Sigmoid colon (tissue), 7 donors: ENCODE results near the gene TTC32. TPM values are rescaled to one million over a fixed set of nuclear protein-coding genes. Genes with fewer than 3 reads are reported as not detected.
A peak's percentile ranks its signal among the peaks of the same experiment; 100 is the strongest.

Experiments
- DNase-seq: peaks from one replicate; pipeline ENCODE4 v3.0.0-alpha.2; 2019
- H3K27ac ChIP-seq, 4 donors: fragments of 200-600 bp; sonication (generic); one replicate each; pipeline ENCODE4 v1.5.1; 2016 to 2019; ENCODE audit warnings: mild to moderate bottlenecking in 1 of 4
- H3K27me3 ChIP-seq, 3 donors: fragments of 200-600 bp; sonication (generic); one replicate each; pipeline ENCODE4 v1.5.1; 2019; ENCODE audit warnings: mild to moderate bottlenecking in 1 of 3
- H3K36me3 ChIP-seq, 4 donors: fragments of 200-600 bp; sonication (generic); one replicate each; pipeline ENCODE4 v1.5.1; 2016 to 2019
- H3K4me1 ChIP-seq, 4 donors: fragments of 200-600 bp; sonication (generic); one replicate each; pipeline ENCODE4 v1.5.1; 2017 to 2019
- H3K4me3 ChIP-seq, 4 donors: fragments of 200-600 bp; sonication (generic); one replicate each; pipeline ENCODE4 v1.5.1; 2017 to 2019; ENCODE audit warnings: mild to moderate bottlenecking in 2 of 4, moderate library complexity in 1 of 4
- H3K9me3 ChIP-seq, 4 donors: fragments of 200-600 bp in 3 of 4; sonication (generic) in 3 of 4; one replicate each; pipeline versions ENCODE4 v1.5.1 to v1.6.1; 2013 to 2019
- EP300 ChIP-seq, 4 donors: sonication (generic); formaldehyde crosslinking; IDR thresholded peaks; one replicate each; pipeline ENCODE4 v1.6.1; 2017; ENCODE audit warnings: antibody characterized with exemption in 4 of 4
- POLR2A ChIP-seq, 2 donors: fragments of 450-650 bp; IDR thresholded peaks; one replicate each; pipeline ENCODE4 v1.6.1; 2016; ENCODE audit warnings: antibody characterized with exemption in 2 of 2, mild to moderate bottlenecking in 2 of 2, moderate library complexity in 2 of 2
- POLR2AphosphoS5 ChIP-seq, 4 donors: sonication (generic); formaldehyde crosslinking; IDR thresholded peaks; one replicate each; pipeline ENCODE4 v1.6.1; 2017; ENCODE audit warnings: antibody characterized with exemption in 4 of 4
- WGBS, 2 donors: extraction: QIAGEN DNeasy Blood & Tissue Kit; methylation state at CpG; one replicate each; pipeline ENCODE4 v1.1.7; 2013; 5-methylcytosine and 5-hydroxymethylcytosine counted together
- intact Hi-C: fragments of 100-400 bp; cut with DNase I; formaldehyde crosslinking; loops from one replicate; pipeline ENCODE4 v1.15.1; 2023
- polyA plus RNA-seq, 3 donors: library from polyadenylated mRNA; stranded (reverse); fragments of 200-250 nt; gene quantifications; one replicate each; pipeline ENCODE4 v1.2.3, GENCODE V29; 2013
- total RNA-seq, 4 donors: library from RNA; depleted of rRNA; stranded (reverse); fragments of >200 nt; gene quantifications; one replicate each; pipeline ENCODE4 v1.1.0, GENCODE V29; 2016
- TF ChIP-seq, protein P1 (sequence below), 4 experiments: fragments of 450-650 bp in 3 of 4; fragments of 200-600 bp in 1 of 4; IDR thresholded peaks; one replicate each; pipeline ENCODE4 v1.5.1; 2016 to 2019; ENCODE audit warnings: antibody characterized with exemption in 4 of 4, mild to moderate bottlenecking in 3 of 4, moderate library complexity in 2 of 4
- donor health status: healthy with polysubstance abuse.
- donor health status: Bipolar disorder and iron deficiency.
- donor health status: healthy.

TTC32 gene
- total and polyA plus RNA-seq, 7 donors = 7.3 to 21.6 (median 12.8) TPM

GRCh38 chr2:19861813-19862212 is 40.0 kb downstream of the TTC32 start:
- Histone ChIP-seq H3K27me3 (no peaks in the 10 kb centered on the region), H3K27ac (peak overlapping the region in 3 of 4 donors; percentile 13 to 38 (median 25)), H3K4me1 (peaks cover 0 to 21% (median 8%) of the 10 kb centered on the region in 4 donors), H3K9me3 (no peaks in the 10 kb centered on the region), H3K4me3 (no peak overlapping the region), H3K36me3 (no peaks in the 10 kb centered on the region)
- intact Hi-C loops = loop anchor here (2.0 to 10.0 kb wide), 4 partner anchors 887 to 1475 kb away; no protein-coding TSS in a partner anchor
- WGBS, 2 donors = 62 to 81% methylated on average over 1 of the region's 1 CpG
- TF ChIP-seq POLR2AphosphoS5 (IDR thresholded peaks at IDR 0.05) (peak in 1 of 4 donors; percentile 18), POLR2A (IDR thresholded peaks at IDR 0.05) (no peak)
- no peak for DNase-seq

DNA sequence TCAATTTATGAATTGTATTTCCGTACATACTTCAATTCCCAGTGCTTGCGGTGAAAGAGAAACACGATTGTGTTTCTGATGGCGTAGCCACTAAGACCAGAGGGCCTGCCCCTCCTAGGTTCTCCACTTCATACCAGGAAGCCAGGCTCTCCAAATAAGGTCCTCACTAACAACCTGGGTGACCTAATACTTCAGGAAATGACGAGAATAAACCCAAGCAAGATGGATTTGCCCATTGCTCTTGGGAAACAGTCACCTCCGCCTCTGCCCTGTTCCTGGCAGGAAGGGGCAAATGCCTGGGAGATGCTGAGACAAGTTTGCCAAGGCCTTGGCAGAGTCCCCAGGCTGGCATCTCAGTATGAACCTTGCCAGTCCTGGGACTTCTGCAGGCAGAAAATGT is 41.8 kb downstream of the TTC32 start:
- Histone ChIP-seq H3K36me3 (no peaks in the 10 kb centered on the region), H3K27ac (no peak overlapping the region), H3K27me3 (no peaks in the 10 kb centered on the region), H3K4me1 (peaks cover 0 to 38% (median 23%) of the 10 kb centered on the region in 4 donors), H3K4me3 (no peak overlapping the region), H3K9me3 (no peaks in the 10 kb centered on the region)
- intact Hi-C loops = loop anchor here (10.0 kb wide), 1 partner anchor 885 kb away; no protein-coding TSS in a partner anchor
- peak; percentile 81 for DNase-seq
- 86 to 89% methylated on average over 6 of the region's 6 CpGs for WGBS, 2 donors
- TF ChIP-seq EP300 (IDR thresholded peaks at IDR 0.05) (no peak), POLR2A (IDR thresholded peaks at IDR 0.05) (no peak), POLR2AphosphoS5 (IDR thresholded peaks at IDR 0.05) (no peak)
- TF ChIP-seq, protein P1, sequence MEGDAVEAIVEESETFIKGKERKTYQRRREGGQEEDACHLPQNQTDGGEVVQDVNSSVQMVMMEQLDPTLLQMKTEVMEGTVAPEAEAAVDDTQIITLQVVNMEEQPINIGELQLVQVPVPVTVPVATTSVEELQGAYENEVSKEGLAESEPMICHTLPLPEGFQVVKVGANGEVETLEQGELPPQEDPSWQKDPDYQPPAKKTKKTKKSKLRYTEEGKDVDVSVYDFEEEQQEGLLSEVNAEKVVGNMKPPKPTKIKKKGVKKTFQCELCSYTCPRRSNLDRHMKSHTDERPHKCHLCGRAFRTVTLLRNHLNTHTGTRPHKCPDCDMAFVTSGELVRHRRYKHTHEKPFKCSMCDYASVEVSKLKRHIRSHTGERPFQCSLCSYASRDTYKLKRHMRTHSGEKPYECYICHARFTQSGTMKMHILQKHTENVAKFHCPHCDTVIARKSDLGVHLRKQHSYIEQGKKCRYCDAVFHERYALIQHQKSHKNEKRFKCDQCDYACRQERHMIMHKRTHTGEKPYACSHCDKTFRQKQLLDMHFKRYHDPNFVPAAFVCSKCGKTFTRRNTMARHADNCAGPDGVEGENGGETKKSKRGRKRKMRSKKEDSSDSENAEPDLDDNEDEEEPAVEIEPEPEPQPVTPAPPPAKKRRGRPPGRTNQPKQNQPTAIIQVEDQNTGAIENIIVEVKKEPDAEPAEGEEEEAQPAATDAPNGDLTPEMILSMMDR (IDR thresholded peaks at IDR 0.05) = no peak

GRCh38 chr2:19859565-19859964 is 42.2 kb downstream of the TTC32 start:
- TF ChIP-seq, protein P1 (IDR thresholded peaks at IDR 0.05) = no peak
- TF ChIP-seq EP300 (IDR thresholded peaks at IDR 0.05) = no peak
- Histone ChIP-seq H3K27me3 (no peaks in the 10 kb centered on the region), H3K4me1 (peaks cover 0 to 38% (median 24%) of the 10 kb centered on the region in 4 donors), H3K9me3 (no peaks in the 10 kb centered on the region), H3K4me3 (no peak overlapping the region), H3K36me3 (no peaks in the 10 kb centered on the region), H3K27ac (no peak overlapping the region)
- 89 to 90% methylated on average over 11 of the region's 11 CpGs for WGBS, 2 donors
- no peak for DNase-seq
- intact Hi-C loops = no loop called here

DNA sequence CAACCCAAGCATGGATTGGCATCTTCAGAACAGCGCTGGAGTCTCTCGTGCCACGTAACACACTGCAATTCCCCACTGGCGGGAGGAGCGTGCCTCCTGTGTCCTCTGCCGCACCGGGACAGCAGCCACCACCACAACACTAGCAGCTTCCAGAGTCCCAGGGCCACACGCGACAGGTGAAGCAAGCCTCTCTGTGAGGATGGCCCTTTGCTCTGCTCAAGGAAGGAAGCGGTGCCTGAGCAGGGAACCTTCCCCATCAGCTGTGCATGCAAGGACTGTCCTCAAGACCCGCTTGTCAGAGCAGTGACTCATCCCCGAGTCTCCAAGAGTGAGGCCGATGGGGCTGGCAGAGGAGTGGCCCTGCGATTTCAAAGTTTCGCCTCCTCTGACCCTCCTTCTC is 44.0 kb downstream of the TTC32 start:
- 93% methylated on average over 15 of the region's 15 CpGs for WGBS, 2 donors
- TF ChIP-seq POLR2A (IDR thresholded peaks at IDR 0.05) = no peak
- TF ChIP-seq, protein P1 (IDR thresholded peaks at IDR 0.05) = no peak
- TF ChIP-seq EP300 (IDR thresholded peaks at IDR 0.05) = no peak
- no peak for TF ChIP-seq POLR2AphosphoS5 (IDR thresholded peaks at IDR 0.05)
- H3K27ac ChIP-seq = no peak overlapping the region

GRCh38 chr2:19857100-19857499 is 44.7 kb downstream of the TTC32 start:
- no peaks in the 10 kb centered on the region for H3K9me3 ChIP-seq
- TF ChIP-seq, protein P1 (IDR thresholded peaks at IDR 0.05) = no peak
- TF ChIP-seq POLR2AphosphoS5 (IDR thresholded peaks at IDR 0.05) (no peak), POLR2A (IDR thresholded peaks at IDR 0.05) (no peak), EP300 (IDR thresholded peaks at IDR 0.05) (no peak)
- intact Hi-C loops = no loop called here
- DNase-seq = no peak
- WGBS, 2 donors = 55 to 87% methylated on average over 7 of the region's 7 CpGs
- H3K27ac ChIP-seq = peak overlapping the region in 1 of 4 donors; percentile 70
- peaks cover 0 to 26% (median 18%) of the 10 kb centered on the region in 4 donors for H3K4me1 ChIP-seq
- no peaks in the 10 kb centered on the region for H3K36me3 ChIP-seq
- no peaks in the 10 kb centered on the region for H3K27me3 ChIP-seq
- no peak overlapping the region for H3K4me3 ChIP-seq

More for the DNA sequence above, 44.0 kb downstream of the TTC32 start:
- H3K9me3 ChIP-seq = no peaks in the 10 kb centered on the region
- H3K4me3 ChIP-seq = no peak overlapping the region
- no peaks in the 10 kb centered on the region for H3K27me3 ChIP-seq
- intact Hi-C loops = no loop called here
- DNase-seq = no peak
- no peaks in the 10 kb centered on the region for H3K36me3 ChIP-seq
- peaks cover 0 to 30% (median 18%) of the 10 kb centered on the region in 4 donors for H3K4me1 ChIP-seq
